HepG2 (cell line): Measurements from ENCODE around the gene ALOXE3. TPM values are rescaled to one million over a fixed set of nuclear protein-coding genes. Genes with fewer than 3 reads are reported as not detected.

Source experiments
- BRD4 ChIP-seq: sonication (generic); formaldehyde crosslinking; IDR thresholded peaks from 2 replicates; pipeline ENCODE4 v1.4.0; 2020; ENCODE audit warnings: missing genetic modification reagents
- E2F2 ChIP-seq: sonication (generic); formaldehyde crosslinking; IDR thresholded peaks from 2 replicates; pipeline ENCODE4 v1.4.0; 2020; ENCODE audit warnings: missing genetic modification reagents, borderline replicate concordance
- GTF2F1 ChIP-seq: fragments of 150-350 bp; IDR thresholded peaks from 2 replicates; pipeline ENCODE4 v1.6.1; 2014; ENCODE audit warnings: low read length
- HES4 ChIP-seq: sonication (generic); formaldehyde crosslinking; IDR thresholded peaks from 2 replicates; pipeline ENCODE4 v1.9.0; 2021; ENCODE audit warnings: mild to moderate bottlenecking, missing genetic modification reagents, borderline replicate concordance
- MXI1 ChIP-seq: IDR thresholded peaks from 3 replicates; pipeline ENCODE4 v1.6.1; 2012; ENCODE audit warnings: low read depth, low read length, inconsistent platforms, borderline replicate concordance
- MYC ChIP-seq: sonication (generic); formaldehyde crosslinking; IDR thresholded peaks from 2 replicates; pipeline ENCODE4 v1.9.0; 2021; ENCODE audit warnings: missing genetic modification reagents, borderline replicate concordance
- NCOA5 ChIP-seq: sonication (generic); formaldehyde crosslinking; IDR thresholded peaks from 2 replicates; pipeline ENCODE4 v1.4.0; 2020; ENCODE audit warnings: missing genetic modification reagents
- POLR2G ChIP-seq: fragments of 200-400 bp; formaldehyde crosslinking; IDR thresholded peaks from 2 replicates; pipeline ENCODE4 v1.6.1; 2018; ENCODE audit warnings: mild to moderate bottlenecking, low read depth, low read length, moderate library complexity
- TBP ChIP-seq: sonication (generic); formaldehyde crosslinking; IDR thresholded peaks from 2 replicates; pipeline ENCODE4 v1.5.0; 2020; ENCODE audit warnings: missing genetic modification reagents
- ZBTB4 ChIP-seq: sonication (generic); formaldehyde crosslinking; IDR thresholded peaks from 2 replicates; pipeline ENCODE4 v1.4.0; 2020; ENCODE audit warnings: missing genetic modification reagents, mild to moderate bottlenecking, borderline replicate concordance
- ZFX ChIP-seq: sonication (generic); formaldehyde crosslinking; IDR thresholded peaks from 2 replicates; pipeline ENCODE4 v1.4.0; 2020; ENCODE audit warnings: mild to moderate bottlenecking, low read depth, missing genetic modification reagents, moderate library complexity
- ZNF296 ChIP-seq: sonication (generic); formaldehyde crosslinking; conservative IDR thresholded peaks from 2 replicates; pipeline ENCODE4 v1.5.0; 2020; ENCODE audit warnings: mild to moderate bottlenecking, missing genetic modification reagents
- ZNF343 ChIP-seq: sonication (generic); formaldehyde crosslinking; IDR thresholded peaks from 2 replicates; pipeline ENCODE4 v1.4.0; 2020; ENCODE audit warnings: mild to moderate bottlenecking, missing genetic modification reagents
- ZNF501 ChIP-seq: sonication (generic); formaldehyde crosslinking; IDR thresholded peaks from 2 replicates; pipeline ENCODE4 v1.5.1; 2020; ENCODE audit warnings: mild to moderate bottlenecking, moderate library complexity, missing genetic modification reagents
- ZNF543 ChIP-seq: sonication (generic); formaldehyde crosslinking; IDR thresholded peaks from 2 replicates; pipeline ENCODE4 v1.4.0; 2020; ENCODE audit warnings: mild to moderate bottlenecking, missing genetic modification reagents
- ZNF646 ChIP-seq: sonication (generic); formaldehyde crosslinking; IDR thresholded peaks from 2 replicates; pipeline ENCODE4 v1.9.0; 2021; ENCODE audit warnings: mild to moderate bottlenecking, missing genetic modification reagents
- polyA plus RNA-seq, 8 experiments: library from polyadenylated mRNA; depleted of rRNA in 3 of 8; stranded (reverse) in 7 of 8; unstranded in 1 of 8; fragments of >200 nt; fragmentation: Illumina TruSeq in 4 of 8; extraction: Trizol in 4 of 8; gene quantifications; 2 replicates each; pipeline versions ENCODE4 v1.2.1 to v1.2.3, GENCODE V29; 2011 to 2016; ENCODE audit warnings: low read depth in 4 of 8, missing spikeins in 1 of 8, mixed read lengths in 1 of 8; ENCODE audit not compliant: insufficient read depth in 1 of 8
- total RNA-seq, 5 experiments: library from RNA; depleted of rRNA; stranded (reverse); fragments of >200 nt; fragmentation: Illumina TruSeq; extraction: Trizol; gene quantifications; 2 replicates each; pipeline ENCODE4 v1.2.3, GENCODE V29; 2016; ENCODE audit warnings: low read depth in 1 of 5

ALOXE3 gene
- total and polyA plus RNA-seq, 2 of the 13 experiments (the other 11 are each of a cell fraction or from before 2014, with no cell fraction given), result 0.07 TPM; not detected in 1

- TF ChIP-seq NCOA5 (no peak), E2F2 (0 out of 2 replicates have a peak, but pooled peaks have one; percentile 6), ZNF343 (CRISPR knock-in tag) (peak; percentile 50; the same call in 1 of the 2 replicates), MYC (CRISPR knock-in tag) (peak; percentile 17; the same call in 1 of the 2 replicates), POLR2G (peak; percentile 58), ZNF646 (CRISPR knock-in tag) (no peak), MXI1 (peak; percentile 41; the same call in 1 of the 3 replicates), ZBTB4 (CRISPR knock-in tag) (0 out of 2 replicates have a peak, but pooled peaks have one; percentile 44), ZNF296 (CRISPR knock-in tag) (no peak), HES4 (CRISPR knock-in tag) (peak; percentile 89), TBP (0 out of 2 replicates have a peak, but pooled peaks have one; percentile 71), ZFX (CRISPR knock-in tag) (peak; percentile 77), GTF2F1 (no peak), ZNF543 (CRISPR knock-in tag) (0 out of 2 replicates have a peak, but pooled peaks have one; percentile 14), ZNF501 (CRISPR knock-in tag) (peak; percentile 29; the same call in 1 of the 2 replicates), BRD4 (0 out of 2 replicates have a peak, but pooled peaks have one; percentile 15)
Observed at GRCh38 chr17:8162233-8162996, 44.1 kb upstream of the ALOXE3 start, which contains the start of gene VAMP2 (continued).
